HEK293 (cell line): ENCODE measurements around the gene OR4D6.

Source experiments
- CTCF ChIP-seq: fragments of 450-650 bp; formaldehyde crosslinking; IDR thresholded peaks from 2 replicates; pipeline ENCODE4 v1.5.1; 2016; ENCODE audit warnings: missing biosample characterization, missing genetic modification characterization
- GLI4 ChIP-seq: fragments of 450-650 bp; formaldehyde crosslinking; IDR thresholded peaks from 2 replicates; pipeline ENCODE4 v1.5.1; 2016; ENCODE audit warnings: missing biosample characterization, missing genetic modification characterization
- RBAK ChIP-seq: fragments of 450-650 bp; formaldehyde crosslinking; IDR thresholded peaks from 2 replicates; pipeline ENCODE4 v1.5.1; 2016; ENCODE audit warnings: missing biosample characterization, missing genetic modification characterization
- TCF7L2 ChIP-seq: IDR thresholded peaks from 2 replicates; pipeline ENCODE4 v1.6.1; 2011; ENCODE audit warnings: low read depth, mild to moderate bottlenecking, inconsistent platforms, low read length, moderate library complexity, borderline replicate concordance
- ZNF292 ChIP-seq: fragments of 450-650 bp; formaldehyde crosslinking; IDR thresholded peaks from 2 replicates; pipeline ENCODE4 v1.5.1; 2016; ENCODE audit warnings: low read depth, missing biosample characterization, missing genetic modification characterization, borderline replicate concordance
- ZNF561 ChIP-seq: fragments of 450-650 bp; IDR thresholded peaks from 2 replicates; pipeline ENCODE4 v1.5.1; 2018; ENCODE audit warnings: missing biosample characterization, missing genetic modification characterization, borderline replicate concordance

- TF ChIP-seq CTCF (tag by site-specific recombination) (no peak), TCF7L2 (no peak), GLI4 (no peak), ZNF561 (tag by site-specific recombination) (no peak), ZNF292 (tag by site-specific recombination) (no peak), RBAK (tag by site-specific recombination) (no peak)
These were observed at the start of gene OR4D6 for GRCh38 chr11:59456661-59457060.
